Activated CD4-positive, alpha-beta memory T cell treated with anti-CD3 and anti-CD28 coated beads, Interleukin-2, amount 10 ng/mL, durations not matched to agents 7 days and 5 days (primary cell): ENCODE results near the gene VTI1A. TPM values are rescaled to one million over a fixed set of nuclear protein-coding genes. Genes with fewer than 3 reads are reported as not detected.

ENCODE experiments used
- CTCF ChIA-PET: fragments of 350-600 bp; sonication (Branson Sonifier 250); formaldehyde crosslinking; loops from one replicate; lab custom pipeline; 2021; ENCODE audit warnings: antibody characterized with exemption, inconsistent platforms; lab: Charles Lee
- POLR2A ChIA-PET: fragments of 350-600 bp; sonication (Branson Sonifier 250); formaldehyde crosslinking; loops from one replicate; lab custom pipeline; 2021; ENCODE audit warnings: antibody characterized with exemption; lab: Charles Lee
- DNase-seq: peaks from one replicate; pipeline ENCODE4 v3.0.0-alpha.2; 2020
- H3K27ac Mint-ChIP-seq: one replicate; pipeline ENCODE4 v1.8.0; 2021; ENCODE audit warnings: mild to moderate bottlenecking, mixed read lengths
- H3K27me3 Mint-ChIP-seq: one replicate; pipeline ENCODE4 v1.8.0; 2021; ENCODE audit warnings: mixed read lengths
- H3K36me3 Mint-ChIP-seq: one replicate; pipeline ENCODE4 v1.8.0; 2021; ENCODE audit warnings: low read depth, mixed read lengths
- H3K4me1 Mint-ChIP-seq: one replicate; pipeline ENCODE4 v1.8.0; 2021; ENCODE audit warnings: mixed read lengths
- H3K4me3 Mint-ChIP-seq: one replicate; pipeline ENCODE4 v1.8.0; 2021; ENCODE audit warnings: mild to moderate bottlenecking, mixed read lengths
- H3K9me3 Mint-ChIP-seq: one replicate; pipeline ENCODE4 v1.8.0; 2021; ENCODE audit warnings: mixed read lengths
- total RNA-seq, 2 experiments: library from RNA; stranded (reverse); gene quantifications; one replicate each; pipeline ENCODE4 v1.2.3, GENCODE V29; 2021

VTI1A gene
- total RNA-seq, 2 experiments from 2014 or later = 32.9 to 37.3 TPM

GRCh38 chr10:112618814-112619213, 171.8 kb downstream of the VTI1A start:
- CTCF ChIA-PET = no interaction called here
- H3K4me1 Mint-ChIP-seq = no peaks in the 10 kb centered on the region
- H3K27ac Mint-ChIP-seq = no peak overlapping the region
- POLR2A ChIA-PET = interaction anchor here (0.6 kb wide), 1 partner anchor 145 kb away, joined by 3 read pairs; no protein-coding TSS in a partner anchor
- no peak for DNase-seq
- H3K9me3 Mint-ChIP-seq = no peaks in the 10 kb centered on the region
- no peak overlapping the region for H3K4me3 Mint-ChIP-seq
- H3K27me3 Mint-ChIP-seq = no peaks in the 10 kb centered on the region
- H3K36me3 Mint-ChIP-seq = no peaks in the 10 kb centered on the region

- no peaks in the 10 kb centered on the region for H3K27me3 Mint-ChIP-seq
- no peak for DNase-seq
- no peak overlapping the region for H3K27ac Mint-ChIP-seq
- ChIA-PET CTCF (no interaction called here), POLR2A (no interaction called here)
- H3K36me3 Mint-ChIP-seq = no peaks in the 10 kb centered on the region
- no peaks in the 10 kb centered on the region for H3K9me3 Mint-ChIP-seq
- no peaks in the 10 kb centered on the region for H3K4me1 Mint-ChIP-seq
- H3K4me3 Mint-ChIP-seq = no peak overlapping the region
Measured at GRCh38 chr10:112619556-112619955, 172.5 kb downstream of the VTI1A start.

- ChIA-PET CTCF (no interaction called here), POLR2A (no interaction called here)
- DNase-seq = no peak
- H3K9me3 Mint-ChIP-seq = no peaks in the 10 kb centered on the region
- H3K27me3 Mint-ChIP-seq = no peaks in the 10 kb centered on the region
- H3K4me3 Mint-ChIP-seq = no peak overlapping the region
- H3K27ac Mint-ChIP-seq = no peak overlapping the region
- no peaks in the 10 kb centered on the region for H3K36me3 Mint-ChIP-seq
- no peaks in the 10 kb centered on the region for H3K4me1 Mint-ChIP-seq
Measured at GRCh38 chr10:112622786-112623185, 175.8 kb downstream of the VTI1A start.

- CTCF ChIA-PET = no interaction called here
- no peak overlapping the region for H3K27ac Mint-ChIP-seq
- H3K36me3 Mint-ChIP-seq = no peaks in the 10 kb centered on the region
- H3K4me1 Mint-ChIP-seq = no peaks in the 10 kb centered on the region
- POLR2A ChIA-PET = no interaction called here
- no peaks in the 10 kb centered on the region for H3K27me3 Mint-ChIP-seq
- no peak for DNase-seq
- H3K9me3 Mint-ChIP-seq = no peaks in the 10 kb centered on the region
- H3K4me3 Mint-ChIP-seq = no peak overlapping the region
Measured at GRCh38 chr10:112624546-112625048, 177.6 kb downstream of the VTI1A start.

- H3K4me1 Mint-ChIP-seq = no peaks in the 10 kb centered on the region
- H3K4me3 Mint-ChIP-seq = no peak overlapping the region
- no peaks in the 10 kb centered on the region for H3K27me3 Mint-ChIP-seq
- ChIA-PET POLR2A (no interaction called here), CTCF (interaction anchor here (0.6 kb wide), 1 partner anchor 41 kb away, joined by 3 read pairs; no protein-coding TSS in a partner anchor)
- no peaks in the 10 kb centered on the region for H3K9me3 Mint-ChIP-seq
- no peak for DNase-seq
- no peaks in the 10 kb centered on the region for H3K36me3 Mint-ChIP-seq
- H3K27ac Mint-ChIP-seq = no peak overlapping the region
Measured at GRCh38 chr10:112628951-112629609, 182.1 kb downstream of the VTI1A start.

- ChIA-PET CTCF (no interaction called here), POLR2A (no interaction called here)
- Mint-ChIP-seq H3K36me3 (no peaks in the 10 kb centered on the region), H3K27me3 (no peaks in the 10 kb centered on the region), H3K4me1 (no peaks in the 10 kb centered on the region), H3K27ac (no peak overlapping the region), H3K9me3 (no peaks in the 10 kb centered on the region), H3K4me3 (no peak overlapping the region)
- DNase-seq = no peak
Measured at GRCh38 chr10:112631501-112632400, 184.7 kb downstream of the VTI1A start.

GRCh38 chr10:112634096-112634830, 187.2 kb downstream of the VTI1A start:
- Mint-ChIP-seq H3K4me3 (no peak overlapping the region), H3K9me3 (no peaks in the 10 kb centered on the region), H3K27me3 (no peaks in the 10 kb centered on the region), H3K27ac (no peak overlapping the region), H3K36me3 (no peaks in the 10 kb centered on the region), H3K4me1 (no peaks in the 10 kb centered on the region)
- ChIA-PET CTCF (no interaction called here), POLR2A (no interaction called here)
- no peak for DNase-seq

GRCh38 chr10:112637901-112638300, 190.9 kb downstream of the VTI1A start:
- ChIA-PET CTCF (no interaction called here), POLR2A (no interaction called here)
- Mint-ChIP-seq H3K36me3 (no peaks in the 10 kb centered on the region), H3K9me3 (no peaks in the 10 kb centered on the region), H3K4me1 (no peaks in the 10 kb centered on the region), H3K4me3 (no peak overlapping the region), H3K27ac (no peak overlapping the region), H3K27me3 (no peaks in the 10 kb centered on the region)
- no peak for DNase-seq

- Mint-ChIP-seq H3K36me3 (no peaks in the 10 kb centered on the region), H3K4me1 (no peaks in the 10 kb centered on the region), H3K9me3 (no peaks in the 10 kb centered on the region), H3K4me3 (no peak overlapping the region), H3K27ac (no peak overlapping the region), H3K27me3 (no peaks in the 10 kb centered on the region)
- ChIA-PET POLR2A (no interaction called here), CTCF (no interaction called here)
- no peak for DNase-seq
Measured at GRCh38 chr10:112639298-112639697, 192.3 kb downstream of the VTI1A start.

GRCh38 chr10:112640638-112641037, 193.6 kb downstream of the VTI1A start:
- ChIA-PET POLR2A (no interaction called here), CTCF (no interaction called here)
- H3K36me3 Mint-ChIP-seq = no peaks in the 10 kb centered on the region
- H3K27me3 Mint-ChIP-seq = no peaks in the 10 kb centered on the region
- no peak for DNase-seq
- H3K27ac Mint-ChIP-seq = no peak overlapping the region
- H3K9me3 Mint-ChIP-seq = no peaks in the 10 kb centered on the region
- H3K4me3 Mint-ChIP-seq = no peak overlapping the region
- no peaks in the 10 kb centered on the region for H3K4me1 Mint-ChIP-seq

- Mint-ChIP-seq H3K9me3 (no peaks in the 10 kb centered on the region), H3K4me3 (no peak overlapping the region), H3K27me3 (no peaks in the 10 kb centered on the region), H3K4me1 (no peaks in the 10 kb centered on the region), H3K27ac (no peak overlapping the region), H3K36me3 (no peaks in the 10 kb centered on the region)
- ChIA-PET POLR2A (no interaction called here), CTCF (no interaction called here)
- no peak for DNase-seq
Measured at GRCh38 chr10:112643600-112644264, 196.7 kb downstream of the VTI1A start.

GRCh38 chr10:112644265-112644645, 197.2 kb downstream of the VTI1A start:
- ChIA-PET CTCF (no interaction called here), POLR2A (no interaction called here)
- Mint-ChIP-seq H3K27me3 (no peaks in the 10 kb centered on the region), H3K9me3 (no peaks in the 10 kb centered on the region), H3K4me3 (no peak overlapping the region), H3K4me1 (no peaks in the 10 kb centered on the region), H3K27ac (no peak overlapping the region), H3K36me3 (no peaks in the 10 kb centered on the region)
- no peak for DNase-seq
